Common myeloid progenitor, CD34-positive (primary cell): ENCODE results near the gene FRS2.
A peak's percentile ranks its signal among the peaks of the same experiment; 100 is the strongest.
"Not testable (repeated sequence)": the region's sequence is repeated elsewhere in the genome, so short reads cannot be mapped to it uniquely, and the experiment has no call there.

ENCODE experiments used
- CTCF ChIA-PET: fragments of 350-600 bp; sonication (Branson Sonifier 250); formaldehyde crosslinking; loops from one replicate; lab custom pipeline; 2021; ENCODE audit warnings: antibody characterized with exemption; lab: Charles Lee
- POLR2A ChIA-PET: fragments of 350-600 bp; sonication (Branson Sonifier 250); formaldehyde crosslinking; loops from one replicate; lab custom pipeline; 2021; ENCODE audit warnings: antibody characterized with exemption; lab: Charles Lee
- DNase-seq, 3 donors: peaks; one replicate each; pipeline versions ENCODE4 v3.0.0 to v3.0.0-alpha.2; 2013
- H3K27ac ChIP-seq, 2 experiments: 1 replicate in 1 of 2; 2 replicates in 1 of 2; pipeline ENCODE4 v1.7.0; 2013; ENCODE audit warnings: inconsistent platforms in 2 of 2, low read length in 2 of 2, mild to moderate bottlenecking in 2 of 2, low read depth in 1 of 2, moderate library complexity in 1 of 2; ENCODE audit not compliant: severe bottlenecking in 2 of 2, insufficient read depth in 1 of 2, poor library complexity in 1 of 2
- H3K27me3 ChIP-seq, 5 experiments: replicated peaks in 2 of 5; 1 replicate in 3 of 5; 2 replicates in 2 of 5; pipeline versions ENCODE4 v1.6.1 to v1.7.0; 2013; ENCODE audit warnings: low read length in 4 of 5, mild to moderate bottlenecking in 2 of 5, moderate library complexity in 2 of 5, inconsistent platforms in 1 of 5; ENCODE audit not compliant: insufficient read depth in 5 of 5, control insufficient read depth in 4 of 5
- H3K36me3 ChIP-seq, 4 experiments: 1 replicate in 2 of 4; 2 replicates in 2 of 4; pipeline versions ENCODE4 v1.6.1 to v1.7.0; 2013; ENCODE audit warnings: low read length in 3 of 4, control low read depth in 1 of 4, mild to moderate bottlenecking in 1 of 4; ENCODE audit not compliant: control insufficient read depth in 4 of 4, insufficient read depth in 4 of 4
- H3K4me1 ChIP-seq, 4 experiments: 1 replicate in 3 of 4; 2 replicates in 1 of 4; pipeline versions ENCODE4 v1.6.1 to v1.7.1; 2013; ENCODE audit warnings: low read length in 3 of 4, mild to moderate bottlenecking in 3 of 4, control low read depth in 1 of 4, inconsistent platforms in 1 of 4, moderate library complexity in 1 of 4; ENCODE audit not compliant: control insufficient read depth in 4 of 4, insufficient read depth in 4 of 4; ENCODE audit errors: control extremely low read depth in 1 of 4
- H3K4me3 ChIP-seq, 7 experiments: 1 replicate in 4 of 7; 2 replicates in 3 of 7; pipeline versions ENCODE4 v1.5.1 to v1.7.0; 2013; ENCODE audit warnings: mild to moderate bottlenecking in 7 of 7, low read length in 6 of 7, moderate library complexity in 6 of 7, inconsistent platforms in 2 of 7, low read depth in 2 of 7, control low read depth in 1 of 7; ENCODE audit not compliant: insufficient read depth in 4 of 7, control insufficient read depth in 1 of 7; ENCODE audit errors: extremely low read depth in 1 of 7
- H3K9me3 ChIP-seq, 5 experiments: 1 replicate in 4 of 5; 2 replicates in 1 of 5; pipeline versions ENCODE4 v1.6.1 to v1.7.1; 2013; ENCODE audit warnings: low read length in 4 of 5, mild to moderate bottlenecking in 2 of 5, inconsistent platforms in 1 of 5, low read depth in 1 of 5, moderate library complexity in 1 of 5; ENCODE audit not compliant: control insufficient read depth in 4 of 5, insufficient read depth in 2 of 5; ENCODE audit errors: control extremely low read depth in 1 of 5
- WGBS: methylation state at CpG from one replicate; pipeline ENCODE4 v1.1.5; 2013; ENCODE audit not compliant: insufficient coverage; 5-methylcytosine and 5-hydroxymethylcytosine counted together

The FRS2 gene

GRCh38 chr12:69601962-69602685 is 131.9 kb downstream of the FRS2 start:
- Histone ChIP-seq H3K9me3 (peaks cover 0 to 3% (median 0%) of the 10 kb centered on the region in 5 experiments), H3K4me1 (no peaks in the 10 kb centered on the region), H3K4me3 (no peak overlapping the region), H3K36me3 (peaks cover 23 to 64% (median 43%) of the 10 kb centered on the region in 4 experiments), H3K27ac (no peak overlapping the region), H3K27me3 (no peaks in the 10 kb centered on the region)
- DNase-seq, result no peak
- CTCF ChIA-PET, result no interaction called here
- POLR2A ChIA-PET, result no interaction called here
- WGBS, result 100% methylated on average over 5 of the region's 6 CpGs

DNA sequence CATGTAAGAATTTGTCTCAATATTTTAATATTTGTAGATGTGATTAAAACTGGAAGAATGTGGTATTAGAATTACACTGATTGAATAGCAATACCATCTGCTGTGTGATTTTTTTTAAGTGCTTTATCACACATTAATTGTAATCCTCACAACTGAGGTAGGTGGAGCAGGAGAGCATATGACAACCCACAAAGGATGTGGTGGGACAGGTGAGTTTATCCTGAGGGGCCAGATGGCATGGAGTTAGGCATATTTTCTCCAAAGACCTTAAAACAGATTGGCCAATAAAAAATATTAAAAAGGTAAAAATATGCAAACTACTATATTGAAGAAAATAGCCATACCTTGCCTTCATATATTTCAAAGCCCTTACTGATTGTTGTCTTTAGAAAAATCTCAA is 132.8 kb downstream of the FRS2 start:
- H3K9me3 ChIP-seq, result peaks cover 0 to 3% (median 0%) of the 10 kb centered on the region in 5 experiments
- CTCF ChIA-PET, result no interaction called here
- no peak overlapping the region for H3K27ac ChIP-seq
- POLR2A ChIA-PET, result no interaction called here
- H3K4me1 ChIP-seq, result peaks cover 0 to 2% (median 0%) of the 10 kb centered on the region in 4 experiments
- peak in 1 of 3 donors; percentile 27 for DNase-seq
- no peaks in the 10 kb centered on the region for H3K27me3 ChIP-seq
- no peak overlapping the region for H3K4me3 ChIP-seq
- peaks cover 18 to 55% (median 36%) of the 10 kb centered on the region in 4 experiments for H3K36me3 ChIP-seq

GRCh38 chr12:69603556-69603955 is 133.4 kb downstream of the FRS2 start:
- H3K4me1 ChIP-seq, POLR2A ChIA-PET, CTCF ChIA-PET, H3K4me3 ChIP-seq, H3K27me3 ChIP-seq, DNase-seq, H3K27ac ChIP-seq, H3K9me3 ChIP-seq: not testable (repeated sequence)
- WGBS, result 89% methylated on average over 3 of the region's 6 CpGs
- peaks cover 15 to 49% (median 30%) of the 10 kb centered on the region in 4 experiments for H3K36me3 ChIP-seq

DNA sequence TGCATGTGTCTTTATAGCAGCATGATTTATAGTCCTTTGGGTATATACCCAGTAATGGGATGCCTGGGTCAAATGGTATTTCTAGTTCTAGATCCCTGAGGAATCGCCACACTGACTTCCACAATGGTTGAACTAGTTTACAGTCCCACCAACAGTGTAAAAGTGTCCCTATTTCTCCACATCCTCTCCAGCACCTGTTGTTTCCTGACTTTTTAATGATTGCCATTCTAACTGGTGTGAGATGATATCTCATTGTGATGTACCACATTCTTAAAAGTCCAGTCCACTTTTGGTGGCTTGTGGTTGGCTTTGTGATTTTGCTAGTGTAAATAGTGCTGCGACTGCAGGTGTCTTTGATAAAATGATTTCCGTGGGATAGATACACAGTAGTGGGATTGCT is 134.1 kb downstream of the FRS2 start:
- Histone ChIP-seq H3K4me1 (peaks cover 0 to 12% (median 1%) of the 10 kb centered on the region in 4 experiments), H3K36me3 (peaks cover 11 to 42% (median 24%) of the 10 kb centered on the region in 4 experiments)
- POLR2A ChIA-PET, H3K27ac ChIP-seq, DNase-seq, H3K9me3 ChIP-seq, CTCF ChIA-PET, H3K27me3 ChIP-seq, H3K4me3 ChIP-seq: not testable (repeated sequence)
- no CpG with 5 or more reads among the region's 3 CpGs for WGBS

GRCh38 chr12:69608114-69608513 is 137.9 kb downstream of the FRS2 start:
- H3K27me3 ChIP-seq, result no peaks in the 10 kb centered on the region
- H3K27ac ChIP-seq, result no peak overlapping the region
- H3K4me3 ChIP-seq, result no peak overlapping the region
- no CpG with 5 or more reads among the region's 2 CpGs for WGBS
- DNase-seq, result peak in 1 of 3 donors; percentile 28
- ChIA-PET CTCF (no interaction called here), POLR2A (interaction anchor here (0.9 kb wide), 1 partner anchor 16 kb away, joined by 3 read pairs; no protein-coding TSS in a partner anchor)
- peaks cover 0 to 3% (median 0%) of the 10 kb centered on the region in 5 experiments for H3K9me3 ChIP-seq
- H3K4me1 ChIP-seq, result peaks cover 0 to 12% (median 1%) of the 10 kb centered on the region in 4 experiments
- peaks cover 0 to 5% (median 4%) of the 10 kb centered on the region in 4 experiments for H3K36me3 ChIP-seq

DNA sequence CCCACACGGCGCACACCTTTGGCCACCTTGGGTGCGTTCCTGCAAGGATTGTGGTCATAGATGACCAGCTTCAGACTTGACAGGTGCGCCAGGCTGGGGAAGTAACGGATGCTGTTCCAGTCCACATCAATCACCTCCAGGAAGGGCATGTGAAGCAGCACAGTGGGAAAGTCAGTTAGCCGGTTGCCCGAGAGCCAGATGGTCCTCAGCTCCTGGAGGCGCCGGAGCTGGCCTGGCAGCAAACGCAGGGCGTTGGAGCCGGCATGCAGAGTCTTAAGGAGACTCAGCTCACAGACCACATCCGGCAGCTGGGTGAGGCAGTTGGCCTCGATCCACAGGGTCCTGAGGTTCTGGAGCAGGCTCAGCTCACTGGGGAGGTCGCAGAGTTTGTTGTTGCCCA is 139.9 kb downstream of the FRS2 start:
- Histone ChIP-seq H3K4me1 (peaks cover 0 to 12% (median 1%) of the 10 kb centered on the region in 4 experiments), H3K36me3 (no peaks in the 10 kb centered on the region), H3K27me3 (no peaks in the 10 kb centered on the region), H3K27ac (no peak overlapping the region), H3K4me3 (no peak overlapping the region), H3K9me3 (no peaks in the 10 kb centered on the region)
- DNase-seq, result no peak
- POLR2A ChIA-PET, result no interaction called here
- 96% methylated on average over 15 of the region's 15 CpGs for WGBS
- CTCF ChIA-PET, result interaction anchor here (0.8 to 2.0 kb wide), 2 partner anchors 19 to 223 kb away, joined by 3 to 5 read pairs; no protein-coding TSS in a partner anchor

GRCh38 chr12:69610729-69611128 is 140.5 kb downstream of the FRS2 start, which contains the start of gene LRRC10:
Gene LRRC10 (minus strand): TSS chr12:69610907. CDS start chr12:69610838, 69 bp downstream.
- Histone ChIP-seq H3K27me3 (no peaks in the 10 kb centered on the region), H3K36me3 (no peaks in the 10 kb centered on the region), H3K9me3 (no peaks in the 10 kb centered on the region), H3K4me1 (peaks cover 0 to 12% (median 1%) of the 10 kb centered on the region in 4 experiments), H3K4me3 (no peak within 1 kb of the TSS), H3K27ac (no peak within 1 kb of the TSS)
- POLR2A ChIA-PET, result no interaction called here
- CTCF ChIA-PET, result interaction anchor here (0.8 to 2.0 kb wide), 2 partner anchors 18 to 223 kb away, joined by 3 to 5 read pairs; no protein-coding TSS in a partner anchor
- DNase-seq, result no peak
- 100% methylated on average over 10 of the region's 11 CpGs for WGBS
